SK-N-MC (cell line): ENCODE results near the gene HOXD12.

Experiments
- EZH2 ChIP-seq: fragments of 200-600 bp; sonication (generic); IDR thresholded peaks from one replicate; pipeline ENCODE4 v1.6.1; 2017; ENCODE audit warnings: antibody characterized with exemption
- POLR2AphosphoS5 ChIP-seq: IDR thresholded peaks from 2 replicates; pipeline ENCODE4 v1.6.1; 2012; ENCODE audit warnings: mild to moderate bottlenecking, low read depth, low read length, borderline replicate concordance

DNA sequence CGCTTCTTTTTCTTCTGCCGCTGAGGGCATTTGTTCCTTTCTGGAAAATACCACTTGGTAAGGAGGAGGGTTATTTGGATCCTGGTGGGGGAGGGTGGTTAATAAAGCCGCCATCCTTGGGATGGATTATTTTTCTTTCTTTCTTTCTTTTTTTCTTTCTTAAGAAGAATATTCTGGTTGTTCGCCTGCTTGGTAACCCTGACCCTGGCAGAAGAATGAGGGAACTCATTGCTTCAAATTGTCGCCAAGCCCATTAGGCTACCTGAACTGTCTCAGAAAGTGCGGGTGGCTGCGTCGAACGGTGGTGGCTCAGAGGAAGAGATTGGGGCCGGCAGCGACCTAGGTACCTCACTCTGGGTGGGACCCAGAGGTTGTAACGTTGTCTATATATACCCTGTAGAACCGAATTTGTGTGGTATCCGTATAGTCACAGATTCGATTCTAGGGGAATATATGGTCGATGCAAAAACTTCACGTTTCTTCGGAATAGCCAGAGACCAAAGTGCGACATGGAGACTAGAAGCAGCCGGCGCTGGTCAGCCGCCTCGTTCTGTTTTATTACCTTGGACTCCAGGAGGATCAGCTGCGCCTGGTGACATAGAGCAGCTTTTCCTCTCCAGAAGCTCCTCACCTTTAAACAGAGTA is 50.5 kb downstream of the HOXD12 start:
- TF ChIP-seq POLR2AphosphoS5 (no peak), EZH2 (no peak)
